GM12864 (cell line): ENCODE results near the gene CHCHD4.

Source experiments
- DNase-seq: peaks from one replicate; pipeline ENCODE4 v3.0.0-alpha.2; 2011; ENCODE audit warnings: low read depth
- H3K4me3 ChIP-seq: 2 replicates; pipeline ENCODE4 v1.5.1; 2011; ENCODE audit warnings: mild to moderate bottlenecking, low read depth, low read length, control low read depth
- TF ChIP-seq, protein P1 (sequence below): IDR thresholded peaks from 2 replicates; pipeline ENCODE4 v1.5.1; 2011; ENCODE audit warnings: low read depth, mild to moderate bottlenecking, moderate library complexity, low read length, control low read depth, inconsistent platforms; ENCODE audit errors: missing control alignments

The CHCHD4 gene

DNA sequence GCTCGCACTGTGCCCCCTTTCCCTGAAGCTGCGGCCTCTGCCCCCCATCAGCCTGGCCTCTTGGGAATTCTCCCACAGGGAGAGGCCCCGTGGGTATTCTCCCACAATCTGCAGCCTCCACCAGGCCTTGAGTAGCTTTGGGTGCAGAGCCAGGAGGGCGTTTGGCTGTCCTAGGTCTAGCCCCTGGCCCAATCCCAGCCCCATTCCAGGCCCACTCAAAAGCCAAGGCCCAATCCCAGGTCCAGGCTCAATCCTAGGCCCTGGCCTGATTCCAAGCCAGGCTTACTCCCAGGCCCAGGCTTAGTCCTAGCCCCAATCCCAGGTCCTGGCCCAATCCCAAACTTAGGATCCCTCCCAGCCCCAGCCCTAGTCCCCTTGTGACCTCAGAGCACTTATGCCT, 59.8 kb downstream of the CHCHD4 start:
- no peak for DNase-seq
- H3K4me3 ChIP-seq = no peak overlapping the region
- TF ChIP-seq, protein P1, sequence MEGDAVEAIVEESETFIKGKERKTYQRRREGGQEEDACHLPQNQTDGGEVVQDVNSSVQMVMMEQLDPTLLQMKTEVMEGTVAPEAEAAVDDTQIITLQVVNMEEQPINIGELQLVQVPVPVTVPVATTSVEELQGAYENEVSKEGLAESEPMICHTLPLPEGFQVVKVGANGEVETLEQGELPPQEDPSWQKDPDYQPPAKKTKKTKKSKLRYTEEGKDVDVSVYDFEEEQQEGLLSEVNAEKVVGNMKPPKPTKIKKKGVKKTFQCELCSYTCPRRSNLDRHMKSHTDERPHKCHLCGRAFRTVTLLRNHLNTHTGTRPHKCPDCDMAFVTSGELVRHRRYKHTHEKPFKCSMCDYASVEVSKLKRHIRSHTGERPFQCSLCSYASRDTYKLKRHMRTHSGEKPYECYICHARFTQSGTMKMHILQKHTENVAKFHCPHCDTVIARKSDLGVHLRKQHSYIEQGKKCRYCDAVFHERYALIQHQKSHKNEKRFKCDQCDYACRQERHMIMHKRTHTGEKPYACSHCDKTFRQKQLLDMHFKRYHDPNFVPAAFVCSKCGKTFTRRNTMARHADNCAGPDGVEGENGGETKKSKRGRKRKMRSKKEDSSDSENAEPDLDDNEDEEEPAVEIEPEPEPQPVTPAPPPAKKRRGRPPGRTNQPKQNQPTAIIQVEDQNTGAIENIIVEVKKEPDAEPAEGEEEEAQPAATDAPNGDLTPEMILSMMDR = no peak

GRCh38 chr3:14063152-14063551, 61.5 kb downstream of the CHCHD4 start:
- no peak for DNase-seq
- TF ChIP-seq, protein P1 = no peak
- H3K4me3 ChIP-seq = no peak overlapping the region
